ENCODE results near the gene FNDC7. TPM values are rescaled to one million over a fixed set of nuclear protein-coding genes. Genes with fewer than 3 reads are reported as not detected.

Gene FNDC7
- total RNA-seq, 4 donors from 2014 or later: 0.07 TPM; not detected in 3

- no peaks in the 10 kb centered on the region for H3K36me3 ChIP-seq
- TF ChIP-seq POLR2A (IDR thresholded peaks at IDR 0.05) (no peak), CTCF (IDR thresholded peaks at IDR 0.05 in 4 of 5, conservative IDR thresholded peaks at IDR 0.05 in 1 of 5) (no peak)
- no peak for DNase-seq
- H3K4me1 ChIP-seq: peaks cover 10 to 11% of the 10 kb centered on the region in 2 donors
- in situ Hi-C loops (cut with MboI; ENCODE audit: low sequenced_read_pairs in 4 of 4): loop anchor here in 2 of 4 donors (25.0 kb wide), 2 partner anchors 474 to 499 kb away; partner anchors contain the start of gene SLC25A24 (in 1 of the 2)
- H3K27ac ChIP-seq: no peak overlapping the region
- intact Hi-C loops (cut with DNase I; ENCODE audit: low total_unique reads): no loop called here
- H3K4me3 ChIP-seq: no peak overlapping the region
- no peaks in the 10 kb centered on the region for H3K27me3 ChIP-seq
- no peaks in the 10 kb centered on the region for H3K9me3 ChIP-seq
- ATAC-seq: no peak
Observed at GRCh38 chr1:108686614-108687313, 25.9 kb upstream of the FNDC7 start.

GRCh38 chr1:108691128-108691941 is 21.4 kb upstream of the FNDC7 start:
- DNase-seq (no peak), ATAC-seq (peak; percentile 1 to 2)
- Histone ChIP-seq H3K27ac (peak overlapping the region; percentile 95 to 99 (median 96)), H3K4me3 (peak overlapping the region; percentile 83 to 97 (median 91)), H3K36me3 (peaks cover 0 to 13% of the 10 kb centered on the region in 2 donors), H3K9me3 (no peaks in the 10 kb centered on the region), H3K27me3 (no peaks in the 10 kb centered on the region), H3K4me1 (peaks cover 32 to 36% of the 10 kb centered on the region in 2 donors)
- intact Hi-C loops (cut with DNase I; ENCODE audit: low total_unique reads) (loop anchor here (5.0 kb wide), 2 partner anchors 206 to 411 kb away; no protein-coding TSS in a partner anchor), in situ Hi-C loops (cut with MboI; ENCODE audit: low sequenced_read_pairs in 4 of 4) (loop anchor here in 3 of 4 donors (10.0 to 25.0 kb wide), 3 partner anchors 53 to 504 kb away; partner anchors contain the start of genes STXBP3 (in 2 of the 3) and SLC25A24 (in 1 of the 3))
- TF ChIP-seq CTCF (IDR thresholded peaks at IDR 0.05 in 4 of 5, conservative IDR thresholded peaks at IDR 0.05 in 1 of 5) (no peak), POLR2A (IDR thresholded peaks at IDR 0.05) (no peak)

- TF ChIP-seq CTCF (IDR thresholded peaks at IDR 0.05 in 4 of 5, conservative IDR thresholded peaks at IDR 0.05 in 1 of 5) (no peak), POLR2A (IDR thresholded peaks at IDR 0.05) (peak; percentile 91)
- ATAC-seq (peak; percentile 94 to 95), DNase-seq (peak; percentile 93)
- in situ Hi-C loops (cut with MboI; ENCODE audit: low sequenced_read_pairs in 4 of 4): loop anchor here in 3 of 4 donors (10.0 to 25.0 kb wide), 3 partner anchors 53 to 505 kb away; partner anchors contain the start of genes STXBP3 (in 2 of the 3) and SLC25A24 (in 1 of the 3)
- Histone ChIP-seq H3K36me3 (peaks cover 0 to 21% of the 10 kb centered on the region in 2 donors), H3K9me3 (no peaks in the 10 kb centered on the region), H3K27me3 (no peaks in the 10 kb centered on the region), H3K4me3 (peak within 1 kb of the TSS; percentile 83 to 97 (median 91)), H3K4me1 (peaks cover 32 to 36% of the 10 kb centered on the region in 2 donors), H3K27ac (peak within 1 kb of the TSS; percentile 95 to 99 (median 96))
- intact Hi-C loops (cut with DNase I; ENCODE audit: low total_unique reads): loop anchor here (1.0 to 5.0 kb wide), 5 partner anchors 31 to 410 kb away; partner anchors contain the start of genes HENMT1 and STXBP3
Observed at GRCh38 chr1:108691942-108692723, 20.6 kb upstream of the FNDC7 start, which contains the start of gene PRPF38B. TSS of gene PRPF38B (plus strand) at chr1:108692310. CDS start at chr1:108692592, 282 bp downstream.
